ENCODE measurements around the gene CCDC68. TPM values are rescaled to one million over a fixed set of nuclear protein-coding genes. Genes with fewer than 3 reads are reported as not detected.

CCDC68 gene
- total and polyA plus RNA-seq, 2 donors (not counting 1 experiment from before 2014, with no cell fraction given): 5.1 to 8.3 TPM

- no peak overlapping the region for H3K27ac ChIP-seq (ENCODE audit: insufficient read depth, low read length)
Measured at GRCh38 chr18:54961016-54961423, 1.8 kb upstream of the CCDC68 start.

DNA sequence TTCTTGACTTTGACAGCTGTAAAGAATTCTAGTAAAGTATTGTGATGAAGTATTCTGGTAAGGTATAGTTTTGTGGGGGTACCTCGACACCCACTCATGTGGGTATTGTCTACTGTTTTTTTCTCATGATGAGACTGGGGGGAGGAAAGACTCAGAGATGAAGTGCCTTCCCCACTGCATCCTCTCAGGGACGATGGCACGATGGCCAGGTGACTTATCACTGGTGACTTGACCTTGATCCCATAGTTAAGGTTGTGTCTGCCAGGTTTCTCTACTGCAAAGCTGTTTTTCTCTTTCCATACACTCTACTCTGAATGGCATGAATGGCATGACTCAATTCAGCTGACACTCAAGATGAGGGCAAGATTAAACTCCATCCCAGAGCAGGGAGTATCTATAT, 936 bp upstream of the CCDC68 start:
- no peak for TF ChIP-seq EZH2 (IDR thresholded peaks at IDR 0.05; ENCODE audit: low read length, missing control alignments)
- TF ChIP-seq, protein P1, sequence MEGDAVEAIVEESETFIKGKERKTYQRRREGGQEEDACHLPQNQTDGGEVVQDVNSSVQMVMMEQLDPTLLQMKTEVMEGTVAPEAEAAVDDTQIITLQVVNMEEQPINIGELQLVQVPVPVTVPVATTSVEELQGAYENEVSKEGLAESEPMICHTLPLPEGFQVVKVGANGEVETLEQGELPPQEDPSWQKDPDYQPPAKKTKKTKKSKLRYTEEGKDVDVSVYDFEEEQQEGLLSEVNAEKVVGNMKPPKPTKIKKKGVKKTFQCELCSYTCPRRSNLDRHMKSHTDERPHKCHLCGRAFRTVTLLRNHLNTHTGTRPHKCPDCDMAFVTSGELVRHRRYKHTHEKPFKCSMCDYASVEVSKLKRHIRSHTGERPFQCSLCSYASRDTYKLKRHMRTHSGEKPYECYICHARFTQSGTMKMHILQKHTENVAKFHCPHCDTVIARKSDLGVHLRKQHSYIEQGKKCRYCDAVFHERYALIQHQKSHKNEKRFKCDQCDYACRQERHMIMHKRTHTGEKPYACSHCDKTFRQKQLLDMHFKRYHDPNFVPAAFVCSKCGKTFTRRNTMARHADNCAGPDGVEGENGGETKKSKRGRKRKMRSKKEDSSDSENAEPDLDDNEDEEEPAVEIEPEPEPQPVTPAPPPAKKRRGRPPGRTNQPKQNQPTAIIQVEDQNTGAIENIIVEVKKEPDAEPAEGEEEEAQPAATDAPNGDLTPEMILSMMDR (conservative IDR thresholded peaks at IDR 0.05 in 1 of 2, IDR thresholded peaks at IDR 0.05 in 1 of 2; ENCODE audit: low read depth in 1 of 2, low read length in 2 of 2): no peak
- DNase-seq (ENCODE audit: low read depth in 2 of 2): no peak
- H3K4me1 ChIP-seq (ENCODE audit: control insufficient read depth, extremely low read depth, insufficient read depth, low read length): no peaks in the 10 kb centered on the region
- no peak overlapping the region for H3K4me3 ChIP-seq (replicated peaks in 1 of 4; ENCODE audit: control extremely low read depth in 1 of 4, insufficient read depth in 1 of 4, low read depth in 3 of 4, low read length in 4 of 4)
- H4K20me1 ChIP-seq (ENCODE audit: control insufficient read depth, extremely low read depth, insufficient read depth, low read length): no peaks in the 10 kb centered on the region
- H3K79me2 ChIP-seq (ENCODE audit: control insufficient read depth, insufficient read depth, low read length): no peaks in the 10 kb centered on the region
- no peak overlapping the region for H3K4me2 ChIP-seq (ENCODE audit: extremely low read depth, insufficient read depth, low read length)
- no peaks in the 10 kb centered on the region for H3K9me3 ChIP-seq (ENCODE audit: control insufficient read depth, insufficient read depth, low read depth, low read length)
- no peaks in the 10 kb centered on the region for H3K27me3 ChIP-seq (ENCODE audit: control insufficient read depth, insufficient read depth, low read length)
- no peak overlapping the region for H2AFZ ChIP-seq (ENCODE audit: low read length)
- no peak overlapping the region for H3K9ac ChIP-seq (ENCODE audit: insufficient read depth, low read length)
- H3K36me3 ChIP-seq (ENCODE audit: control insufficient read depth, insufficient read depth, low read length): no peaks in the 10 kb centered on the region
- no peak overlapping the region for H3K27ac ChIP-seq (ENCODE audit: insufficient read depth, low read length)

More at GRCh38 chr18:54961016-54961423, 1.8 kb upstream of the CCDC68 start:
- Histone ChIP-seq H3K4me2 (ENCODE audit: extremely low read depth, insufficient read depth, low read length) (peak overlapping the region; percentile 27), H3K9me3 (ENCODE audit: control insufficient read depth, insufficient read depth, low read depth, low read length) (no peaks in the 10 kb centered on the region), H3K4me3 (replicated peaks in 1 of 4; ENCODE audit: control extremely low read depth in 1 of 4, insufficient read depth in 1 of 4, low read depth in 3 of 4, low read length in 4 of 4) (no peak overlapping the region), H3K9ac (ENCODE audit: insufficient read depth, low read length) (no peak overlapping the region), H3K4me1 (ENCODE audit: control insufficient read depth, extremely low read depth, insufficient read depth, low read length) (no peaks in the 10 kb centered on the region), H3K36me3 (ENCODE audit: control insufficient read depth, insufficient read depth, low read length) (no peaks in the 10 kb centered on the region), H3K27me3 (ENCODE audit: control insufficient read depth, insufficient read depth, low read length) (no peaks in the 10 kb centered on the region), H2AFZ (ENCODE audit: low read length) (peak overlapping the region; percentile 45), H3K79me2 (ENCODE audit: control insufficient read depth, insufficient read depth, low read length) (no peaks in the 10 kb centered on the region), H4K20me1 (ENCODE audit: control insufficient read depth, extremely low read depth, insufficient read depth, low read length) (no peaks in the 10 kb centered on the region)
- no peak for TF ChIP-seq EZH2 (IDR thresholded peaks at IDR 0.05; ENCODE audit: low read length, missing control alignments)
- peak in 1 of 2 donors; percentile 95 for DNase-seq (ENCODE audit: low read depth in 2 of 2)

DNA sequence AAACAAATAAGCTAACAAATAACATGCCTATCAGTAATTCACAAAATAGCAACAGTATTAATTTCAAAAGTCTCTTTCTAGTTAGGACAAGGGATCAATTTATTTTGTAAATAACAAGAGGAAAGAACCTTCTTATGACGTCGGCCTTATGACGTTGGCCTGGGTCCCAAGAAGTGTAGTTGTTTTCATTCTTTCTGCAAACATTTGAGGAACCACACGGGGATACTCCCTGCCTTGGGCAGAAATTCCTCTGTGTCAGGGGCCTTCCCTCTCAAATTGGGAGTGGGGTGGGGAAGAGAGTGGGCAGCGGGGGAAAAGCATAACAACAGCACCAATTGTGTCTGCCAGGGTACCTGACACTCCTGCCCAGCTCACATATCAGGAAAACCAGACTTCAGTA, 1.3 kb downstream of the CCDC68 start:
- no peak overlapping the region for H3K4me2 ChIP-seq (ENCODE audit: extremely low read depth, insufficient read depth, low read length)
- H2AFZ ChIP-seq (ENCODE audit: low read length): no peak overlapping the region
- H3K9ac ChIP-seq (ENCODE audit: insufficient read depth, low read length): no peak overlapping the region
- no peaks in the 10 kb centered on the region for H3K36me3 ChIP-seq (ENCODE audit: control insufficient read depth, insufficient read depth, low read length)
- DNase-seq (ENCODE audit: low read depth in 2 of 2): peak; percentile 13 to 74
- no peak overlapping the region for H3K27ac ChIP-seq (ENCODE audit: insufficient read depth, low read length)
- H3K27me3 ChIP-seq (ENCODE audit: control insufficient read depth, insufficient read depth, low read length): no peaks in the 10 kb centered on the region
- TF ChIP-seq EZH2 (IDR thresholded peaks at IDR 0.05; ENCODE audit: low read length, missing control alignments): no peak
- TF ChIP-seq, protein P1 (conservative IDR thresholded peaks at IDR 0.05 in 1 of 2, IDR thresholded peaks at IDR 0.05 in 1 of 2; ENCODE audit: low read depth in 1 of 2, low read length in 2 of 2): no peak
- no peaks in the 10 kb centered on the region for H3K9me3 ChIP-seq (ENCODE audit: control insufficient read depth, insufficient read depth, low read depth, low read length)
- H3K4me1 ChIP-seq (ENCODE audit: control insufficient read depth, extremely low read depth, insufficient read depth, low read length): no peaks in the 10 kb centered on the region
- H3K4me3 ChIP-seq (replicated peaks in 1 of 4; ENCODE audit: control extremely low read depth in 1 of 4, insufficient read depth in 1 of 4, low read depth in 3 of 4, low read length in 4 of 4): peak overlapping the region in 2 of 4 experiments; percentile 59 to 75
- no peaks in the 10 kb centered on the region for H3K79me2 ChIP-seq (ENCODE audit: control insufficient read depth, insufficient read depth, low read length)
- no peaks in the 10 kb centered on the region for H4K20me1 ChIP-seq (ENCODE audit: control insufficient read depth, extremely low read depth, insufficient read depth, low read length)
